Breast epithelium (tissue), 3 donors: Measurements from ENCODE around the gene NUPR1.

Experiments
- CTCF ChIP-seq, 3 donors: fragments of 450-650 bp; IDR thresholded peaks; one replicate each; pipeline ENCODE4 v1.5.1; 2016 to 2017; ENCODE audit warnings: antibody characterized with exemption in 3 of 3, mild to moderate bottlenecking in 3 of 3, moderate library complexity in 3 of 3
- POLR2AphosphoS5 ChIP-seq, 3 donors: sonication (generic); formaldehyde crosslinking; IDR thresholded peaks; one replicate each; pipeline ENCODE4 v1.6.1; 2017; ENCODE audit warnings: antibody characterized with exemption in 3 of 3

GRCh38 chr16:28548306-28548802 is 9.6 kb upstream of the NUPR1 start:
- no peak for TF ChIP-seq CTCF (IDR thresholded peaks at IDR 0.05)
- no peak for TF ChIP-seq POLR2AphosphoS5 (IDR thresholded peaks at IDR 0.05)
